Measurements from ENCODE around the gene NYNRIN. TPM values are rescaled to one million over a fixed set of nuclear protein-coding genes. Genes with fewer than 3 reads are reported as not detected.
A peak's percentile ranks its signal among the peaks of the same experiment; 100 is the strongest.

The NYNRIN gene
- total RNA-seq, 4 donors from 2014 or later: 4.7 to 14.7 (median 11.8) TPM

- no peak for DNase-seq
- H3K4me3 ChIP-seq: no peak overlapping the region
- no peaks in the 10 kb centered on the region for H3K36me3 ChIP-seq
- H3K27me3 ChIP-seq: no peaks in the 10 kb centered on the region
- peak overlapping the region in 1 of 4 donors; percentile 30 for H3K27ac ChIP-seq
- 60 to 70% methylated on average over 11 of the region's 11 CpGs for WGBS, 2 donors
- intact Hi-C loops (cut with DNase I): no loop called here
- TF ChIP-seq POLR2A (IDR thresholded peaks at IDR 0.05) (no peak), CTCF (IDR thresholded peaks at IDR 0.05) (no peak)
- H3K9me3 ChIP-seq: no peaks in the 10 kb centered on the region
- peaks cover 0 to 39% (median 5%) of the 10 kb centered on the region in 3 donors for H3K4me1 ChIP-seq
Observed at GRCh38 chr14:24389226-24389848, 9.5 kb upstream of the NYNRIN start.

GRCh38 chr14:24390701-24391468, 7.9 kb upstream of the NYNRIN start:
- intact Hi-C loops (cut with DNase I): no loop called here
- TF ChIP-seq POLR2A (IDR thresholded peaks at IDR 0.05): no peak
- TF ChIP-seq CTCF (IDR thresholded peaks at IDR 0.05): no peak
- no peaks in the 10 kb centered on the region for H3K9me3 ChIP-seq
- no peak overlapping the region for H3K4me3 ChIP-seq
- peaks cover 4 to 48% (median 9%) of the 10 kb centered on the region in 3 donors for H3K4me1 ChIP-seq
- no peaks in the 10 kb centered on the region for H3K27me3 ChIP-seq
- peak overlapping the region in 2 of 4 donors; percentile 40 to 85 for H3K27ac ChIP-seq
- WGBS, 2 donors: 46 to 56% methylated on average over 6 of the region's 6 CpGs
- H3K36me3 ChIP-seq: no peaks in the 10 kb centered on the region
- DNase-seq: no peak

GRCh38 chr14:24392325-24393091, 6.3 kb upstream of the NYNRIN start:
- WGBS, 2 donors: 49 to 60% methylated on average over 8 of the region's 8 CpGs

GRCh38 chr14:24394275-24394674, 4.5 kb upstream of the NYNRIN start:
- Histone ChIP-seq H3K4me1 (peaks cover 27 to 75% (median 41%) of the 10 kb centered on the region in 3 donors), H3K27ac (no peak overlapping the region), H3K4me3 (no peak overlapping the region), H3K9me3 (no peaks in the 10 kb centered on the region), H3K27me3 (no peaks in the 10 kb centered on the region), H3K36me3 (no peaks in the 10 kb centered on the region)
- intact Hi-C loops (cut with DNase I): no loop called here
- no peak for DNase-seq
- 19 to 27% methylated on average over 3 of the region's 3 CpGs for WGBS, 2 donors
- TF ChIP-seq POLR2A (IDR thresholded peaks at IDR 0.05) (no peak), CTCF (IDR thresholded peaks at IDR 0.05) (no peak)

More at GRCh38 chr14:24392325-24393091, 6.3 kb upstream of the NYNRIN start:
- TF ChIP-seq POLR2A (IDR thresholded peaks at IDR 0.05) (no peak), CTCF (IDR thresholded peaks at IDR 0.05) (peak in 3 of 6 experiments; percentile 12 to 45 (median 44))
- H3K9me3 ChIP-seq: no peaks in the 10 kb centered on the region
- no peaks in the 10 kb centered on the region for H3K27me3 ChIP-seq
- intact Hi-C loops (cut with DNase I): no loop called here
- H3K4me1 ChIP-seq: peaks cover 15 to 63% (median 23%) of the 10 kb centered on the region in 3 donors
- peak overlapping the region in 3 of 4 donors; percentile 71 to 85 (median 78) for H3K27ac ChIP-seq
- no peak for DNase-seq
- no peaks in the 10 kb centered on the region for H3K36me3 ChIP-seq
- H3K4me3 ChIP-seq: peak overlapping the region in 1 of 4 donors; percentile 16
